A673 (cell line): Measurements from ENCODE around the gene KANK4. TPM values are rescaled to one million over a fixed set of nuclear protein-coding genes. Genes with fewer than 3 reads are reported as not detected.

Experiments
- BruUV-seq: library from RNA; stranded (reverse); fragments of 400-500 nt; replicated peaks from 2 replicates; lab custom pipeline; 2021; lab: Mats Ljungman, UMichigan
- CTCF ChIA-PET: fragments of 300-600 bp; sonication (Branson Sonifier 250); formaldehyde crosslinking; loops from one replicate; lab custom pipeline; 2022; ENCODE audit warnings: antibody characterized with exemption; lab: Charles Lee
- POLR2A ChIA-PET: fragments of 300-600 bp; sonication (Branson Sonifier 250); formaldehyde crosslinking; loops from one replicate; lab custom pipeline; 2022; ENCODE audit warnings: antibody characterized with exemption; ENCODE audit not compliant: low non-redundant PET; lab: Charles Lee
- DNase-seq: peaks from one replicate; pipeline ENCODE4 v3.0.0-alpha.2; 2015; ENCODE audit warnings: low spot score
- H3K27ac ChIP-seq: fragments of 200-600 bp; sonication (generic); 2 replicates; pipeline ENCODE4 v1.5.1; 2016; ENCODE audit warnings: mixed run types, low read depth, mild to moderate bottlenecking, mixed read lengths, antibody characterized with exemption, low read length; ENCODE audit not compliant: poor library complexity, severe bottlenecking
- H3K27me3 ChIP-seq: fragments of 200-600 bp; sonication (generic); replicated peaks from 2 replicates; pipeline ENCODE4 v1.6.1; 2017; ENCODE audit warnings: mixed run types, low read depth, mild to moderate bottlenecking, mixed read lengths, antibody characterized with exemption, low read length; ENCODE audit not compliant: insufficient read depth, poor library complexity
- H3K36me3 ChIP-seq: fragments of 200-600 bp; sonication (generic); 2 replicates; pipeline ENCODE4 v1.6.1; 2016; ENCODE audit warnings: mixed run types, mild to moderate bottlenecking, mixed read lengths, antibody characterized with exemption, low read length; ENCODE audit not compliant: insufficient read depth, poor library complexity, severe bottlenecking
- H3K4me1 ChIP-seq: fragments of 200-600 bp; sonication (generic); 2 replicates; pipeline ENCODE4 v1.6.1; 2017; ENCODE audit warnings: mixed run types, mild to moderate bottlenecking, mixed read lengths, antibody characterized with exemption, low read length; ENCODE audit not compliant: insufficient read depth, poor library complexity, severe bottlenecking
- H3K4me3 ChIP-seq: fragments of 200-600 bp; sonication (generic); 2 replicates; pipeline ENCODE4 v1.5.1; 2016; ENCODE audit warnings: low read depth, mixed run types, mild to moderate bottlenecking, mixed read lengths, low read length; ENCODE audit not compliant: poor library complexity, severe bottlenecking
- H3K9me3 ChIP-seq: fragments of 200-600 bp; sonication (generic); 2 replicates; pipeline ENCODE4 v1.6.1; 2016; ENCODE audit warnings: mixed run types, low read depth, mild to moderate bottlenecking, mixed read lengths, antibody characterized with exemption, low read length; ENCODE audit not compliant: poor library complexity, severe bottlenecking
- EZH2 ChIP-seq: fragments of 200-600 bp; sonication (generic); IDR thresholded peaks from 2 replicates; pipeline ENCODE4 v1.6.1; 2017; ENCODE audit warnings: borderline replicate concordance, low read depth, mild to moderate bottlenecking, mixed read lengths, antibody characterized with exemption, low read length; ENCODE audit not compliant: poor library complexity, severe bottlenecking
- intact Hi-C: fragments of 100-400 bp; cut with micrococcal nuclease; formaldehyde crosslinking; loops from one replicate; pipeline ENCODE4 v1.10.0; 2022; ENCODE audit not compliant: unreplicated experiment
- total RNA-seq: library from RNA; stranded (reverse); gene quantifications from 2 replicates; pipeline ENCODE4 v1.2.3, GENCODE V29; 2021
- TF ChIP-seq, protein P1 (sequence below): fragments of 300-800, 200-600 bp; sonication (generic); conservative IDR thresholded peaks from 2 replicates; pipeline ENCODE4 v1.5.1; 2017; ENCODE audit warnings: low read depth, mild to moderate bottlenecking, antibody characterized with exemption, low read length, moderate library complexity, mixed read lengths

Gene KANK4
- total RNA-seq, 1 experiment from 2014 or later = 0.24 TPM

DNA sequence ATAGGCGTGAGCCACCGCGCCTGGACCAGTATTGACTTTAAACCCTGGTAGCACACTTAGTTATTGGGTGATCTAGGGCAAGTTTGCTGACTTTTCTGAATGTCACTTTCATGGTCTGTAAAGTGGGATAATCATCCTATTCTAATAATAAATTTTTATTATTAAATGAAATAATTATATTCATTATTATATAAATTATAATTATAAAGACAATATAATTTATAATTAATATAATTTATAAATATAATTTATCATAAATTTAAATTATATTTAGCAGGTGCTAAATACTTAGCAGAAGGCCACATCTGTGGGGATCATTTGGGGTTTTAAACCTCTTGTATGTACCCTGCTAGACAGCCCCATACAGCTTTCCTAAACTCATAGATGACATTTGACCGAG, 59.7 kb downstream of the KANK4 start:
- Histone ChIP-seq H3K4me1 (no peaks in the 10 kb centered on the region), H3K36me3 (no peaks in the 10 kb centered on the region), H3K9me3 (no peaks in the 10 kb centered on the region), H3K4me3 (no peak overlapping the region), H3K27ac (no peak overlapping the region), H3K27me3 (no peaks in the 10 kb centered on the region)
- intact Hi-C loops = no loop called here
- POLR2A ChIA-PET = no interaction called here
- no peak for TF ChIP-seq EZH2
- TF ChIP-seq, protein P1, sequence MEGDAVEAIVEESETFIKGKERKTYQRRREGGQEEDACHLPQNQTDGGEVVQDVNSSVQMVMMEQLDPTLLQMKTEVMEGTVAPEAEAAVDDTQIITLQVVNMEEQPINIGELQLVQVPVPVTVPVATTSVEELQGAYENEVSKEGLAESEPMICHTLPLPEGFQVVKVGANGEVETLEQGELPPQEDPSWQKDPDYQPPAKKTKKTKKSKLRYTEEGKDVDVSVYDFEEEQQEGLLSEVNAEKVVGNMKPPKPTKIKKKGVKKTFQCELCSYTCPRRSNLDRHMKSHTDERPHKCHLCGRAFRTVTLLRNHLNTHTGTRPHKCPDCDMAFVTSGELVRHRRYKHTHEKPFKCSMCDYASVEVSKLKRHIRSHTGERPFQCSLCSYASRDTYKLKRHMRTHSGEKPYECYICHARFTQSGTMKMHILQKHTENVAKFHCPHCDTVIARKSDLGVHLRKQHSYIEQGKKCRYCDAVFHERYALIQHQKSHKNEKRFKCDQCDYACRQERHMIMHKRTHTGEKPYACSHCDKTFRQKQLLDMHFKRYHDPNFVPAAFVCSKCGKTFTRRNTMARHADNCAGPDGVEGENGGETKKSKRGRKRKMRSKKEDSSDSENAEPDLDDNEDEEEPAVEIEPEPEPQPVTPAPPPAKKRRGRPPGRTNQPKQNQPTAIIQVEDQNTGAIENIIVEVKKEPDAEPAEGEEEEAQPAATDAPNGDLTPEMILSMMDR = no peak
- BruUV-seq = no TSS peak
- no peak for DNase-seq
- CTCF ChIA-PET = no interaction called here

- Histone ChIP-seq H3K36me3 (no peaks in the 10 kb centered on the region), H3K27me3 (no peaks in the 10 kb centered on the region), H3K4me1 (no peaks in the 10 kb centered on the region), H3K27ac (no peak overlapping the region), H3K4me3 (no peak overlapping the region), H3K9me3 (no peaks in the 10 kb centered on the region)
- TF ChIP-seq, protein P1 = no peak
- TF ChIP-seq EZH2 = no peak
- no TSS peak for BruUV-seq
- DNase-seq = no peak
- ChIA-PET CTCF (interaction anchor here (0.6 kb wide), 1 partner anchor 88 kb away, joined by 3 read pairs; no protein-coding TSS in a partner anchor), POLR2A (no interaction called here)
- intact Hi-C loops = no loop called here
Observed at GRCh38 chr1:62250126-62250726, 69.0 kb downstream of the KANK4 start.

- ChIA-PET CTCF (no interaction called here), POLR2A (no interaction called here)
- TF ChIP-seq, protein P1 = no peak
- TF ChIP-seq EZH2 = no peak
- no peaks in the 10 kb centered on the region for H3K4me1 ChIP-seq
- no peaks in the 10 kb centered on the region for H3K36me3 ChIP-seq
- no peaks in the 10 kb centered on the region for H3K27me3 ChIP-seq
- intact Hi-C loops = no loop called here
- no peak for DNase-seq
- BruUV-seq = no TSS peak
- no peaks in the 10 kb centered on the region for H3K9me3 ChIP-seq
- no peak overlapping the region for H3K4me3 ChIP-seq
- no peak overlapping the region for H3K27ac ChIP-seq
Observed at GRCh38 chr1:62247391-62248168, 71.7 kb downstream of the KANK4 start.
